SK-N-SH treated with all-trans-retinoic acid at 6 μM for 48 hours (cell line): ENCODE data around the gene CHSY1.

Experiments
- CREB5 ChIP-seq: fragments of 250-450 bp; sonication (Bioruptor Pico); IDR thresholded peaks from 2 replicates; pipeline ENCODE4 v1.5.1; 2020; ENCODE audit warnings: low read depth, mild to moderate bottlenecking, moderate library complexity
- CSRNP3 ChIP-seq: fragments of 250-450 bp; sonication (Bioruptor Pico); IDR thresholded peaks from 2 replicates; pipeline ENCODE4 v1.5.1; 2021; ENCODE audit warnings: mild to moderate bottlenecking, moderate library complexity
- ESRRG ChIP-seq: fragments of 250-450 bp; sonication (Bioruptor Pico); IDR thresholded peaks from 2 replicates; pipeline ENCODE4 v1.6.1; 2021; ENCODE audit warnings: mild to moderate bottlenecking
- OSR1 ChIP-seq: fragments of 250-450 bp; sonication (Bioruptor Pico); IDR thresholded peaks from 2 replicates; pipeline ENCODE4 v1.8.0; 2022; ENCODE audit warnings: moderate library complexity, mild to moderate bottlenecking, inconsistent platforms
- PATZ1 ChIP-seq: fragments of 250-450 bp; sonication (Bioruptor Pico); IDR thresholded peaks from 2 replicates; pipeline ENCODE4 v1.8.0; 2020; ENCODE audit warnings: mild to moderate bottlenecking, moderate library complexity, borderline replicate concordance
- POU6F1 ChIP-seq: fragments of 250-450 bp; sonication (Bioruptor Pico); IDR thresholded peaks from 2 replicates; pipeline ENCODE4 v1.8.0; 2021; ENCODE audit warnings: low read depth, mild to moderate bottlenecking, moderate library complexity, borderline replicate concordance
- SNAI2 ChIP-seq: fragments of 250-450 bp; sonication (Bioruptor Pico); IDR thresholded peaks from 2 replicates; pipeline ENCODE4 v1.5.0; 2020; ENCODE audit warnings: mild to moderate bottlenecking, moderate library complexity
- TCF4 ChIP-seq: fragments of 250-450 bp; sonication (Bioruptor Pico); IDR thresholded peaks from 2 replicates; pipeline ENCODE4 v1.8.0; 2021; ENCODE audit warnings: mild to moderate bottlenecking, moderate library complexity, borderline replicate concordance
- TOX ChIP-seq: fragments of 250-450 bp; sonication (Bioruptor Pico); IDR thresholded peaks from 2 replicates; pipeline ENCODE4 v1.8.0; 2021; ENCODE audit warnings: mild to moderate bottlenecking, moderate library complexity, borderline replicate concordance
- ZFP3 ChIP-seq: fragments of 250-450 bp; sonication (Bioruptor Pico); IDR thresholded peaks from 2 replicates; pipeline ENCODE4 v1.5.0; 2020; ENCODE audit warnings: mild to moderate bottlenecking, moderate library complexity
- ZFP30 ChIP-seq: fragments of 450-650 bp; formaldehyde crosslinking; IDR thresholded peaks from 2 replicates; pipeline ENCODE4 v1.5.0; 2022; ENCODE audit warnings: mild to moderate bottlenecking, moderate library complexity
- ZNF70 ChIP-seq: fragments of 450-650 bp; formaldehyde crosslinking; IDR thresholded peaks from 2 replicates; pipeline ENCODE4 v1.5.0; 2020; ENCODE audit warnings: mild to moderate bottlenecking, moderate library complexity

- TF ChIP-seq POU6F1 (CRISPR knock-in tag) (no peak), PATZ1 (CRISPR knock-in tag) (no peak), TOX (no peak), ESRRG (CRISPR knock-in tag) (no peak), CREB5 (CRISPR knock-in tag) (no peak), ZFP3 (no peak), OSR1 (no peak), ZFP30 (CRISPR knock-in tag) (no peak), ZNF70 (CRISPR knock-in tag) (no peak), SNAI2 (CRISPR knock-in tag) (no peak), TCF4 (CRISPR knock-in tag) (no peak), CSRNP3 (CRISPR knock-in tag) (no peak)
These were observed 101.8 kb downstream of the CHSY1 start for GRCh38 chr15:101149864-101150722.
